HG03045 (cell line): Measurements from ENCODE around the gene RASGRP2.

ENCODE experiments used
- ATAC-seq: cut with Tn5 transposase; IDR thresholded peaks from one replicate; pipeline ENCODE4 v1.9.1; 2021; ENCODE audit warnings: mild to moderate bottlenecking, moderate library complexity; ENCODE audit not compliant: unreplicated experiment

Gene RASGRP2

GRCh38 chr11:64771861-64772260 lies 27.9 kb upstream of the RASGRP2 start:
- no peak for ATAC-seq

DNA sequence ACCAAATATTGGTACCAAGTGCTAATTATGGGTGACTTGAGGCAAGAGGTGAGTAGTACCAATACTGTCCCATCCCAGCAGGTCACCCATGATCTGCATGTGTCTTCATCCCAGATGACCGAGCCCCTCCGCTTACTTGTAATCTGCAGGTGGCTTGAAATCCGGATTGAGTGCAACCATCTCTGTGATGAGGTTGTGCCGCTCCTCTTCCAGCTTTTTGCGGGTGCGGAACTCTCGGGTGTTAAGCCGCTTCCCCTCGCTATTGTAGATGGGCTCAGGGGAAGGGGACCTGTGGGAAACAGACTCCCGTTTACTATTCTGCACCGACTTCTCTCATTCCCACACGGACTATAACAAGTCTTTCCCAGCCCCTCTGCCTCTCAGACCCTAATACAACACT lies 26.2 kb upstream of the RASGRP2 start:
- ATAC-seq: no peak

DNA sequence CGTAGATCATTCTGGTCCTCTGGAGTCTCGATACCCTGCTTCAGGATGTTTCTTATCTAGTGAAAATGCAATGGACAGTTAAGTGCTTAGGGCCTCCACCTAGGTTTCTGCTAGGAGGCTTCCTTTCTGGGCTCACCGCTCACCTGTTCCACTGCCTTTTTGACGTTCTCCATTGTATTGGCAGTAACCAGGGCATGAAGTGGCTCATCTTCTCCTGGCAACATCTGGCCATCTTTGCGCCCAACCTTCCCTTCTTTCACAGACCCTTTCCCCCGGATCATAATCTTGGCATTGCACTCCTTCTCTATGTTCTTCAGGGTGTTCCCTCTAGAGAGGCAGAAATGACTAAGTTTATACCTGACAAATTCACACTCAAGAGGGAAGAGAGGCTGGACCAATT lies 25.3 kb upstream of the RASGRP2 start:
- ATAC-seq: no peak

DNA sequence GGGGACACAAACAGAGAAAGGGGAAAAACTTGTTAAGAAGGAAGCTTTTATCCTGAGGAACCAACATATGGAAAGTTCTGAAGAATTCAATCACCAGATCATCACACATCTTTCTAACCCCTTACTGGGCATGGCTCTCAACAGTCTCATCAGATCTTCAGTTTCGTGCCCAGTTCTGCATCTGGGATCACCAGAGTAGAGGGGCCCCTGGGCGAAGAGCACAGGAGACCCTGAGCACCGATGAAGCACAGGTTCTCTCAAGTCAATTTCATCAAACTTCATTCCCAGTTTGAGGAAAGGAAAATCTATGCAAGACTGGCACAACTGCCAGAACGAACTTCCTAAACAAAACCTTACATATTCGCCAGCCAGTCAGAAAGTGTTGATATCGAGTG lies 24.4 kb upstream of the RASGRP2 start:
- ATAC-seq: no peak

DNA sequence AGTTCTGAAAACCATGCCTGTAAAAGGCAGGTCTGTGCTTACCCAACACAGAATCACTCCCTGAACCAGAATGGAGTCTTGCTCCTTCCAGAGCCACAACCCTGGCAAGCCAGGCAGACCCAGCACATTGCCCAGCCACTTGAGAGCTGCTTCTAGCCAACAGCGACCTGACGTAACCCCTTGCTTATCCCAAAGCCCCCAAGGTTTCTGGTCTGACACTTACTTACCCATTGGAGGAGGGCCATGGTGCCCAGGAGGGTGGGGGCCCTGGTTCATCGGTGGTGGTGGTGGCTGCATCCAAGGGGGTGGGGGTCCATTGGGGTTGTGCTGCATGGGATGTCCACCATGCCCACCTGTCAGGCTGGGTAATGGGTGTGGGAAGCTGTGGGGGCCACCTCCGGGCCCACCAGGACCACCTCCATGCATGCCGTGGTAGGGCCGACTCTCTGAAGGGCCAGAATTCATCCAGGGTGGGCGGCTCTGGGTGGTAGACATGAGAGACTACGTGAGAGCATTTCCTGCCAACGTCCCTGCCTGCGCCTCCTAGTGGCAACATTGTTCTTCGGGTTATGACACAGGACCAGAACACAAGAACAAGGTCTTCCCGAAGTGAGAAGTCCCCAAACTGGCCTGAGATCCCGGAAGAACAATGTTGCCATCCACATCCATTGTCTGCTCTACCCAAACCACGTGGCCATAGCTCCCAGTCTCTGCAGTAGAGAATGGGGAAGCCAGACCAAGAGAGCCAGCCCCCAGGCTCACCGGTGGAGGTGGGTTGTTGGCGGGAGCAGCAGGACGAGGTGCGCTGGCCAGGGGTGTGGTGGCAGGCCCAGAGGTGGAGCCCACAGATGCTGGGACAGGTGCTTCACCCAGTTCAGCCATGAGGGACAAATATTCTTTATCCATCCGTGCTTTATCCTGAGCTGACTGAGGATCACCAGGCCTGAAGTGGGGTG lies 23.7 kb upstream of the RASGRP2 start:
- no peak for ATAC-seq

- ATAC-seq: no peak
Observed at GRCh38 chr11:64766881-64767280, 22.9 kb upstream of the RASGRP2 start.

DNA sequence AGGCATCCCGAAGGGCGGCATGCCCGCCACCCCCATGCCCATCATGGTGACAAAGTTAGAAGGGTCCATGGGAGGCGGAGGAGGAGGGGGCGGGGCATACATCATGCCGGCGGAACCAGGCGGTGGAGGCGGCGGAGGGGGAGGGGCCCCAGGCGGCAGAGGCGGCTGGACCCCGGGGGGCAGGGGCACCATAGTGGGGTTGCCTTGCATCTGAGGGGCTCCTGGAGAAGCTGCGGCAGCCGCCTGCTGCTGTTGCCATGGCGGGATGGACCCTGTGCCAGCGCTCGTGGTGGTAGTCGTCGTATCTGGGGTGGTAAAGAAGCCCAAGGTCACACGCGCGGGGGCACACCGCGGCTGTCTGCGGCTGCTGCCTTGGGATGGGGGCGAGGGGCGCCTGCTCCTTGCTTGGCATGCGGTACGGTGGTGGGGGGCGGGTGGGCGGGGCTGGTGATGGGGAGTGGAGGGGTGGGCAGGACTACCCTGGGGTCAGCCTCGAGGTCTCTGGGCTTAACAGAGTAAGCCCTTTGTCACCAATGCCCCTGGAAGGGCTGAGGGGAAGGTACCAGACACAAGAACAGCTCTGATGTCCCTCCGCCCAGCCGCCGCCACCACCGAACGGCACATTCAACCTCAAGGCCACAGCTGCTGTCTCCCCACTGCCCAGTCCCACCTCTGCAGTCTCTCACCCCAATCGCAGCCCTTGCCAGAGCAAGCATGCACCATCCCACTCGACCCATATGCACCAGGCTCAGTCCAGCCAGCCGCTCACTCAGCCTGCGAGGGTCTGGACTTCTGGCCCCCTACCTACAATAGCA lies 22.1 kb upstream of the RASGRP2 start:
- ATAC-seq: no peak

DNA sequence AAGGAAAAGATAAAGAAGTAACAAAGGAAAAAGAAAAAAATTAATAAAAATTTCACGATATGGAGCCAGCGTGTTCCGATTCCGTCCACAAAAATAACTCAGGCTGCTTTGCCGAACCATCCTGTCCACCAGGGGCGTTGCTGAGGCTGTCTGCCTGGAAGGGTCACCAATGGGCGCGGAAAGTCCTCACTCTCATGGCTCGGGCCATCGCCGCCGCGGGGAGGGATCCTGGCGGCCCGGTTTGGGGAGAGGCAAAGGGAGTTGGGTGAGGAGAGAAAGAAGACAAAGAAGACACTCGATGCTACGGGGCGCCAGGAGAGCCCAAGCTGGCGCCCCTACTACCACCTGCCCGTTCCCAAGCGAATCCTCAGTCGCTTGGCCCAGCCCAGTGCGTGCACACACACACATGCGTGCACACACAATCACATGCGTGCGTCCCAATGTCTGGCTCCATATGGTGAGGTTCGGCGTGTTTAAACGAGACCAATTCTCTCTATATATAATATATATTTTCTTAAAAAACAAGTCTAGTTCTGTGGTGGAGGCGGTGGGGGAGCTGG lies 21.4 kb upstream of the RASGRP2 start:
- no peak for ATAC-seq

- ATAC-seq: no peak
Observed at GRCh38 chr11:64764753-64765152, 20.8 kb upstream of the RASGRP2 start.

- no peak for ATAC-seq
Observed at GRCh38 chr11:64764040-64764611, 20.2 kb upstream of the RASGRP2 start.

GRCh38 chr11:64763526-64764039 lies 19.6 kb upstream of the RASGRP2 start:
- no peak for ATAC-seq

GRCh38 chr11:64762674-64763525 lies 19.0 kb upstream of the RASGRP2 start:
- no peak for ATAC-seq

DNA sequence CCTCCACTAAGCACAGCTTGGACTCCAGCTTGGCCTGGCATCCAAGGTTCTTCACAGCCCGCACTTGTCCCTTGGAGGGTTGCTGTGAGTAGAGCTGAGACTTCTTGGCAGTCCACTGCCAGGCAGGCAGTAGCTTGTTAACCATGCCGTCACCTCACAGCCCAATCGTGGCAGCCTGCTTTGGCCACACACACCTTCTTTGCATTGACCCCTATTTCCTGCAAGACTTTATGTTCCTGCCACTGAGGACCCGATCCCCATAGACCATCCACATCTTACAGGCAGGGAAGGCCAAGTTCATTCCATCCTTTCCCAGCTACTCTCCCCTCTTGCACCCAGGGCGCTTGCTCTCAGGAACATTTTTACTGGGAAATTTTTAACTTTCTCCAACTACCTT lies 18.3 kb upstream of the RASGRP2 start:
- no peak for ATAC-seq

DNA sequence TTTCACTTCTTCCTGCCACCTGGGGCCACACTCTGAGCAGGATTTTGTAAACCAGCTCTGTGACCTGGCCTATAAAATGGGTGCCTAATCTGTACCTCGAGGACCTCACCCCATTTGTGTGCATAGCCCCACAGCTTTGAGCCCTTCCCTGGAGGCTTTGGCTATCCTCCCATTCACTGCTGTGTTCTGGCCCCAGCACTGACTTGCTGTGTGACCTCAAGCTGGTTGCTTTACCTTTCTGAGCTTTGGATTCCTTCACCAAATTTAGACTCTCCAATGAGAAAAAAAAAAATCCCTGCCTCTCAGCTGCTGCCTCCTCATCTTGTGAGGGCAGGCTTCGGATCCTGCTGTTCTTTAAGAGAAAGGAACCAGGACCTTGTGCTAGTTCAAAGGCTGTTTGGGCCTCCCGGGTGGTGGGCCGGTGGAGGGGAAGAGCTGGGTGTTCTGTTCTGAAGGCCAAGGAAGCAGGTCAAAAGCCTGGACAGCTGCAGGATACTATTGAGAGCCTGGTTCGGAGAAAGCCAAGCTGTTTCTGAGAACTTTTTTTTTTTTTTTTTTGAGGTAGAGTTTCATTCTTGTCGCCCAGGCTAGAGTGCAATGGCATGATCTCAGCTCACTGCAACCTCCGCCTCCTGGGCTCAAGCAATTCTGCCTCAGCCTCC lies 16.9 kb upstream of the RASGRP2 start:
- no peak for ATAC-seq

GRCh38 chr11:64759722-64760719 lies 16.1 kb upstream of the RASGRP2 start, which contains the start of gene PYGM:
Gene PYGM, minus strand, starts transcription at chr11:64759974. Its CDS starts 76 bp downstream, at chr11:64759898.
- ATAC-seq: no peak

GRCh38 chr11:64759131-64759721 lies 15.3 kb upstream of the RASGRP2 start:
- ATAC-seq: no peak

GRCh38 chr11:64758330-64759079 lies 14.6 kb upstream of the RASGRP2 start:
- no peak for ATAC-seq
